K562 (cell line): Measurements from ENCODE around the gene GPRIN1. TPM values are rescaled to one million over a fixed set of nuclear protein-coding genes. Genes with fewer than 3 reads are reported as not detected.

Experiments used
- ATAC-seq: fragments of 200-7000 bp; cut with Tn5 transposase; 3 replicates; pipeline ENCODE4 v1.9.1; 2020; ENCODE audit warnings: moderate library complexity
- BruUV-seq: library from RNA; stranded (reverse); fragments of 400-500 nt; replicated peaks from 2 replicates; lab custom pipeline; 2021; lab: Mats Ljungman, UMichigan
- CTCF ChIA-PET: fragments of 300-600 bp; formaldehyde crosslinking; extraction: SDS; loops from one replicate; lab custom pipeline; 2021; ENCODE audit warnings: low intra/inter-chr PET ratio; lab: Yijun Ruan, JAX
- POLR2A ChIA-PET: fragments of 300-600, 350-650 bp; sonication (Branson Sonifier 250); formaldehyde crosslinking; extraction: SDS; loops from one replicate; lab custom pipeline; 2021; ENCODE audit warnings: antibody characterized with exemption, inconsistent platforms; lab: Yijun Ruan, JAX
- DNase-seq, 4 experiments: peaks; one replicate each; pipeline versions ENCODE4 v3.0.0 to v3.0.0-alpha.2; 2011 to 2018; ENCODE audit warnings: low spot score in 3 of 4, mixed read lengths in 3 of 4; ENCODE audit errors: extremely low read depth in 1 of 4
- FAIRE-seq: peaks from 2 replicates; lab custom pipeline; 2011; peaks lifted over from hg19 to GRCh38; lab: Jason Lieb, UNC
- H2AFZ ChIP-seq: 2 replicates; pipeline ENCODE4 v1.6.0; 2011; ENCODE audit warnings: low read depth, low read length, control low read depth, inconsistent platforms
- H3K27ac ChIP-seq: fragments of 200-600 bp; 3 replicates; pipeline ENCODE4 v1.8.0; 2011; ENCODE audit warnings: low read depth, mild to moderate bottlenecking, control low read depth, inconsistent platforms, low read length, moderate library complexity, mixed read lengths; ENCODE audit errors: extremely low read depth
- H3K27me3 ChIP-seq, 2 experiments: fragments of 300-600 bp in 1 of 2; 2 replicates in 1 of 2; 3 replicates in 1 of 2; pipeline versions ENCODE4 v1.6.0 to v1.8.0; 2011; ENCODE audit warnings: inconsistent platforms in 2 of 2, low read length in 2 of 2, mild to moderate bottlenecking in 1 of 2, mixed read lengths in 1 of 2, moderate library complexity in 1 of 2; ENCODE audit not compliant: control insufficient read depth in 2 of 2, insufficient read depth in 2 of 2
- H3K36me3 ChIP-seq: fragments of 300-600 bp; 3 replicates; pipeline ENCODE4 v1.8.0; 2011; ENCODE audit warnings: mild to moderate bottlenecking, low read length, inconsistent platforms; ENCODE audit not compliant: control insufficient read depth, insufficient read depth
- H3K4me1 ChIP-seq, 2 experiments: fragments of 200-600 bp in 1 of 2; replicated peaks in 1 of 2; 2 replicates in 1 of 2; 3 replicates in 1 of 2; pipeline versions ENCODE4 v1.5.1 to v1.8.0; 2011; ENCODE audit warnings: inconsistent platforms in 2 of 2, low read length in 2 of 2, mild to moderate bottlenecking in 1 of 2, mixed read lengths in 1 of 2, moderate library complexity in 1 of 2; ENCODE audit not compliant: control insufficient read depth in 2 of 2, insufficient read depth in 2 of 2
- H3K4me2 ChIP-seq: 2 replicates; pipeline ENCODE4 v1.6.1; 2011; ENCODE audit warnings: low read length, control low read depth, inconsistent platforms, mixed read lengths; ENCODE audit not compliant: insufficient read depth
- H3K4me3 ChIP-seq: fragments of 200-600 bp; sonication (generic), shearing (Covaris generic); 2 replicates; pipeline ENCODE4 v1.5.1; 2016; ENCODE audit warnings: control low read depth, inconsistent platforms
- H3K79me2 ChIP-seq: fragments of 200-600 bp; 3 replicates; pipeline ENCODE4 v1.8.0; 2011; ENCODE audit warnings: low read length, inconsistent platforms; ENCODE audit not compliant: control insufficient read depth, insufficient read depth
- H3K9ac ChIP-seq, 2 experiments: 2 replicates each; pipeline versions ENCODE4 v1.6.0 to v1.6.1; 2011; ENCODE audit warnings: low read depth in 2 of 2, low read length in 2 of 2, control low read depth in 1 of 2, inconsistent platforms in 1 of 2, mild to moderate bottlenecking in 1 of 2, mixed read lengths in 1 of 2; ENCODE audit not compliant: insufficient read depth in 1 of 2
- H3K9me1 ChIP-seq: one replicate; pipeline ENCODE4 v1.6.0; 2011; ENCODE audit warnings: inconsistent platforms, mild to moderate bottlenecking, low read length, moderate library complexity; ENCODE audit not compliant: control insufficient read depth, insufficient read depth
- H3K9me3 ChIP-seq: replicated peaks from 2 replicates; pipeline ENCODE4 v1.5.1; 2011; ENCODE audit warnings: low read depth, low read length, inconsistent platforms; ENCODE audit not compliant: control insufficient read depth, insufficient read depth
- H4K20me1 ChIP-seq: replicated peaks from 2 replicates; pipeline ENCODE4 v1.6.1; 2011; ENCODE audit warnings: low read length, inconsistent platforms, mixed read lengths; ENCODE audit not compliant: control insufficient read depth, insufficient read depth
- GABPA ChIP-seq: fragments of 200-800 bp; sonication (Bioruptor generic); conservative IDR thresholded peaks from 2 replicates; pipeline ENCODE4 v1.6.1; 2016; ENCODE audit warnings: low read depth, missing genetic modification characterization, missing compliant biosample characterization
- GATA2 ChIP-seq: sonication (generic); formaldehyde crosslinking; IDR thresholded peaks from 2 replicates; pipeline ENCODE4 v1.4.0; 2020; ENCODE audit warnings: mild to moderate bottlenecking, missing genetic modification reagents
- MEIS2 ChIP-seq: fragments of 450-650 bp; IDR thresholded peaks from 2 replicates; pipeline ENCODE4 v1.6.1; 2014; ENCODE audit warnings: mild to moderate bottlenecking; ENCODE audit not compliant: partially characterized antibody
- MXD1 ChIP-seq: fragments of 250-450 bp; sonication (Bioruptor Pico); IDR thresholded peaks from 2 replicates; pipeline ENCODE4 v1.8.0; 2021; ENCODE audit warnings: borderline replicate concordance, mild to moderate bottlenecking, moderate library complexity; ENCODE audit not compliant: poor library complexity, severe bottlenecking
- NELFE ChIP-seq: IDR thresholded peaks from 2 replicates; pipeline ENCODE4 v1.6.1; 2011; ENCODE audit warnings: mild to moderate bottlenecking; ENCODE audit not compliant: insufficient read depth, insufficient read length
- RBM15 ChIP-seq: fragments of 200-400 bp; formaldehyde crosslinking; IDR thresholded peaks from 2 replicates; pipeline ENCODE4 v1.6.1; 2018; ENCODE audit warnings: mild to moderate bottlenecking, low read length, moderate library complexity; ENCODE audit not compliant: insufficient read depth
- SAFB2 ChIP-seq: fragments of 200-400 bp; formaldehyde crosslinking; IDR thresholded peaks from 2 replicates; pipeline ENCODE4 v1.6.1; 2018; ENCODE audit warnings: borderline replicate concordance, low read length, low read depth, moderate library complexity; ENCODE audit not compliant: severe bottlenecking
- SREBF2 ChIP-seq: sonication (generic); formaldehyde crosslinking; IDR thresholded peaks from 2 replicates; pipeline ENCODE4 v1.4.0; 2020; ENCODE audit warnings: mild to moderate bottlenecking, missing genetic modification reagents
- TAL1 ChIP-seq: fragments of 450-650 bp; IDR thresholded peaks from 2 replicates; pipeline ENCODE4 v1.6.1; 2016; ENCODE audit warnings: mild to moderate bottlenecking
- USF2 ChIP-seq: sonication (generic); formaldehyde crosslinking; IDR thresholded peaks from 2 replicates; pipeline ENCODE4 v1.5.0; 2020; ENCODE audit warnings: missing genetic modification reagents
- ZNF398 ChIP-seq: fragments of 250-450 bp; sonication (Bioruptor Pico); IDR thresholded peaks from 2 replicates; pipeline ENCODE4 v1.8.0; 2021; ENCODE audit warnings: moderate library complexity, mild to moderate bottlenecking, inconsistent platforms
- WGBS: fragments of 100-300 bp; shearing (Covaris generic); methylation state at CpG from one replicate; pipeline ENCODE4 v1.1.6; 2016; ENCODE audit warnings: low coverage, mixed read lengths; ENCODE audit not compliant: insufficient coverage; ENCODE audit errors: missing lambda C conversion rate; 5-methylcytosine and 5-hydroxymethylcytosine counted together
- in situ Hi-C: fragments of 300-500 bp; cut with MboI; formaldehyde crosslinking; loops from 4 replicates; pipeline ENCODE4 v1.15.0; 2018; ENCODE audit warnings: inconsistent platforms, mixed read lengths
- intact Hi-C: fragments of 100-400 bp; cut with micrococcal nuclease; formaldehyde crosslinking; loops from 2 replicates; pipeline ENCODE4 v1.14.2; 2022
- polyA plus RNA-seq, 8 experiments: library from polyadenylated mRNA; depleted of rRNA in 4 of 8; stranded (reverse) in 5 of 8; unstranded in 3 of 8; fragments of >200 nt; fragmentation: Nextera tagmentation in 2 of 8; fragmentation: Illumina TruSeq in 1 of 8; extraction: Ambion mirVana in 2 of 8; extraction: Trizol in 1 of 8; gene quantifications; 2 replicates each; pipeline versions ENCODE4 v1.2.1 to v1.2.3, GENCODE V29; 2011 to 2014; ENCODE audit warnings: inconsistent platforms in 1 of 8, missing spikeins in 1 of 8
- total RNA-seq, 7 experiments: library from RNA; depleted of rRNA in 6 of 7; stranded (reverse); fragments of >200 nt in 6 of 7; fragmentation: Illumina TruSeq in 2 of 7; extraction: Trizol in 2 of 7; gene quantifications; 2 replicates each; pipeline versions ENCODE4 v1.2.1 to v1.2.3, GENCODE V29; 2011 to 2021; ENCODE audit warnings: low replicate concordance in 1 of 7

The GPRIN1 gene
- total and polyA plus RNA-seq, 9 of the 15 experiments (the other 6 are each of a cell fraction or from before 2014, with no cell fraction given) = 0.15 to 11.6 (median 4.4) TPM

GRCh38 chr5:176639981-176640380 lies 30.0 kb upstream of the GPRIN1 start:
- Histone ChIP-seq H4K20me1 (peaks cover 4% of the 10 kb centered on the region; the same call in 1 of the 2 replicates), H3K9ac (peak overlapping the region in 1 of 2 experiments; percentile 45; a peak in 1 of 4 replicates), H3K27me3 (peaks cover 27 to 41% of the 10 kb centered on the region in 2 experiments), H3K9me1 (no peaks in the 10 kb centered on the region), H3K27ac (no peak overlapping the region), H3K9me3 (no peaks in the 10 kb centered on the region), H2AFZ (no peak overlapping the region), H3K4me3 (no peak overlapping the region), H3K4me2 (no peak overlapping the region), H3K36me3 (no peaks in the 10 kb centered on the region), H3K79me2 (no peaks in the 10 kb centered on the region), H3K4me1 (peaks cover 12 to 22% of the 10 kb centered on the region in 2 experiments; a peak in 4 of 5 replicates)
- in situ Hi-C loops (no loop called here), intact Hi-C loops (loop anchor here (10.0 kb wide), 1 partner anchor 65 kb away; no protein-coding TSS in a partner anchor)
- FAIRE-seq = no peak
- DNase-seq = no peak
- no TSS peak for BruUV-seq
- no peak for ATAC-seq
- CTCF ChIA-PET = no interaction called here
- WGBS = 24% methylated on average over 4 of the region's 4 CpGs
- POLR2A ChIA-PET = interaction anchor here (1.2 to 1.6 kb wide), 2 partner anchors 8 to 18 kb away, joined by 3 read pairs; no protein-coding TSS in a partner anchor
- TF ChIP-seq USF2 (no peak), GABPA (tag) (no peak), RBM15 (no peak), SAFB2 (no peak), NELFE (no peak), ZNF398 (CRISPR knock-in tag) (no peak), MEIS2 (no peak), SREBF2 (CRISPR knock-in tag) (no peak), TAL1 (no peak), MXD1 (CRISPR knock-in tag) (no peak), GATA2 (CRISPR knock-in tag) (no peak)
